Epithelial cell of prostate (primary cell): ENCODE measurements around the gene KDM8.

Experiments
- DNase-seq: peaks from one replicate; pipeline ENCODE4 v3.0.0-alpha.2; 2011; ENCODE audit warnings: low read depth, low spot score
- H3K27ac ChIP-seq: fragments of 450-650 bp; 2 replicates; pipeline ENCODE4 v1.5.1; 2017; ENCODE audit warnings: mild to moderate bottlenecking

KDM8 gene

DNA sequence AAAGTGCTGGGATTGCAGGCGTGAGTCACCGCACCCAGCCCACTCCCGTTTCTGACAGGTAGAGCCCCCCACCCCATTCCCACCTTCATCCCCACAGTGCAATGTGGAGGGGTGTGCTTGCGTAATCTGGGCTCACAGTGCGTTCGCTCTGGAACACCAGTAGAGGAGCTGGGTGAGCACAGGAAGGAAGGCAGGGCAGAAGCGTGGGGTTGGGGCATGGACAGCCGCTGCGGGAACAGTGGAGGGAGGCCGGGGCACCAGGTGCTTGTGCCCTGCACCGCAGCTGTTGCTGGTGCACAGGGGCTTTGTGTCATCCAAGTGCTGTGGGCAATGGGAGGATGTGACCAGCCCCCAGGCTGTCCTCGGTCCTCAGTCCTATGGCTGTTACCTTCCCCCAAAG is 24.7 kb downstream of the KDM8 start:
- H3K27ac ChIP-seq, result no peak overlapping the region

GRCh38 chr16:27228621-27229501 is 25.5 kb downstream of the KDM8 start:
- DNase-seq, result no peak
- H3K27ac ChIP-seq, result no peak overlapping the region

More for the DNA sequence above, 24.7 kb downstream of the KDM8 start:
- DNase-seq, result no peak

- no peak for DNase-seq
- no peak overlapping the region for H3K27ac ChIP-seq
Observed at GRCh38 chr16:27229891-27230470, 26.7 kb downstream of the KDM8 start.

DNA sequence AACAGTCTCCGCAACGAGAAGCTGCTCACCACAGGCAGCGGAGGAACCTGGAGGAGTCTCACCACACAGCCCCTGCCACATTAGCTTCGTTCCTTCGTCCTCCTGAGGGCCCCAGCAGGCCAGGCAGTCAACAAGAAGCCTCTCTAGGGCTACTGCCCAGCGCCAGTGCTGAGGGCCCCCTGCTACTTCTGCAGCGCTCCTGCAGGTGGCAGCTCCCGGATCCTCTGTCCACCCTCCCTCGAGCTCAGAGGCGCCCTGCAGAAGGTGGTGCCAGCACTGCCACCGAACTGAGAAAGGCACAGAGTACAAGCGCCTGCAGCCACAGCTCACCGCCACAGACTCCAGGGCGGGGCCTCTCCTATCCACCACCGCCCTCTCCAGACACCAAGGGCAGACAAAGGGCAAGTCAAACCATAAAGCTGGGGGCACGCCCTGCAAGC is 27.3 kb downstream of the KDM8 start:
- DNase-seq, result no peak
- H3K27ac ChIP-seq, result no peak overlapping the region

- no peak for DNase-seq
- no peak overlapping the region for H3K27ac ChIP-seq
Observed at GRCh38 chr16:27231692-27232060, 28.4 kb downstream of the KDM8 start.

GRCh38 chr16:27232061-27232900 is 29.0 kb downstream of the KDM8 start:
- DNase-seq, result no peak
- no peak overlapping the region for H3K27ac ChIP-seq

DNA sequence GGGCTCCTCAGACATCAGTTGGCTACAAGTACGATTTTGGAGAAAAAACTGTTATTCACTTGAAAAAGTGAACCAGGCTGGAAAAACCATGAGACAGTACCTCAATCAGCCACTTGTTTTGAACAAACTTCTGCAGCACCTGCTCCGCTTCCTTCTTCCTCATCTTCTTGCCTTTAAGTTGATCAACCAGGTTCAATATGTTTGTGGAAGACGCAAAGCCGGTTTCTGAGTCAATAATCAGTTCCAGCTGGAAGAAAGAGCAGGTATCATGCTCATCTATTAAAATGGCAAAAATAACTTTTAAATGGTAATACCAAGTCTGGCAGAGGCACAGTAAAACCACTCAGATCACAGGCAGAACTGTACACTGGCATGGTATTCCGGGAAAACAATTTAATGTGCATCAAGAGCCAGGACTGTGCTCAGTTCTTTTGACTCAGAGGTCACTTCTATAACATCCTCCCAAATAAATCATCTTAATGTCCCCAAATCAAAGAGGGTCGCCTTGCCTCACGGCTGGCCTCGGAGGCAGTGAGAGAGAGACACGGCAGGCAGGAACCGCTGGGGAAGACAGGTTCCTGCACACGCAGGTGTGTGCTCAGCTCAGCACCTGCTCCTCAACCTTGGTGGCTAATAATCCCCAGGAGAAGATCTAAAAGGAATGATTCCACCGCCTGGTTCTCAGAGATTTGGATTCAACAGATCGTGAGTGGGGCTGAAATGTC is 29.7 kb downstream of the KDM8 start:
- H3K27ac ChIP-seq, result no peak overlapping the region
- no peak for DNase-seq

DNA sequence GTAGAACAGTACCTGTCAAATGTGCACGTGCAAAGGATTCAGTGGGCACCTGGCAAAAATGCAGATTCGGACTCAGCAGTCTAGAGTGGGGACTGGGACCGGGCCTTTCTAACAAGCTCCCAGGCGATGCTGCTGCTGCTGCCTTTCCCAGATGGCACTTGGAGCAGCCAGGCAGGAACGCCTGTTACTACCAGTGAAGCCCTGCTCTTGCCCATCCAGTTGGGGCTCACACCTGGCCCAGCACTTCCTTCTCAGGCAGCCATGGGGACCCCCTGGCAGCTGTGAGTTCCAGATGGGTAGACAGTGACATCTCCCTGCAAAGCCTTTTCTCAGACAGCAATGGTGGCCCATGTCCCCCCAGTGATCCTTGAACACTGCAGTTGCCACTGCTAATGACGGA is 30.4 kb downstream of the KDM8 start:
- no peak overlapping the region for H3K27ac ChIP-seq
- no peak for DNase-seq

- no peak for DNase-seq
- no peak overlapping the region for H3K27ac ChIP-seq
Observed at GRCh38 chr16:27234171-27234570, 30.8 kb downstream of the KDM8 start.

DNA sequence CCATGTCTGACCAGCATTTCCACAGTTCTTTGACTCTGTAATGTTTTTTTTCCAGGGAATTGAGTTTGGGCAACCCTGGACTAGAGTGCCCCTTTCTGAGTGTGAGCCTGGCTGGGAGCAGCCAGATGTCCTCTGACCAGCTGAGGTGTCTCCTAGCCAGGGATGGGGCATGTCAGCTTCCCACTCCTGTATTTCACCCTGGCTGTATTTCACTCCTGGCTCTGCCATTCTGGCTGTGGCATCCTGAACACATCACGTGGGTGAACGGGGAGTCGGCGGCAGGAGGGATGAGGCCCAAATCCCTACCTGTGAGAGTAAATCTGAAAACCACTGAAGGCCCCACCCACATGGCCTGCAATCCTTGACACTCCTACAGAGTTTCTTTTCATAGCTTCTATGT is 31.3 kb downstream of the KDM8 start:
- DNase-seq, result no peak
- peak overlapping the region; percentile 32 for H3K27ac ChIP-seq

DNA sequence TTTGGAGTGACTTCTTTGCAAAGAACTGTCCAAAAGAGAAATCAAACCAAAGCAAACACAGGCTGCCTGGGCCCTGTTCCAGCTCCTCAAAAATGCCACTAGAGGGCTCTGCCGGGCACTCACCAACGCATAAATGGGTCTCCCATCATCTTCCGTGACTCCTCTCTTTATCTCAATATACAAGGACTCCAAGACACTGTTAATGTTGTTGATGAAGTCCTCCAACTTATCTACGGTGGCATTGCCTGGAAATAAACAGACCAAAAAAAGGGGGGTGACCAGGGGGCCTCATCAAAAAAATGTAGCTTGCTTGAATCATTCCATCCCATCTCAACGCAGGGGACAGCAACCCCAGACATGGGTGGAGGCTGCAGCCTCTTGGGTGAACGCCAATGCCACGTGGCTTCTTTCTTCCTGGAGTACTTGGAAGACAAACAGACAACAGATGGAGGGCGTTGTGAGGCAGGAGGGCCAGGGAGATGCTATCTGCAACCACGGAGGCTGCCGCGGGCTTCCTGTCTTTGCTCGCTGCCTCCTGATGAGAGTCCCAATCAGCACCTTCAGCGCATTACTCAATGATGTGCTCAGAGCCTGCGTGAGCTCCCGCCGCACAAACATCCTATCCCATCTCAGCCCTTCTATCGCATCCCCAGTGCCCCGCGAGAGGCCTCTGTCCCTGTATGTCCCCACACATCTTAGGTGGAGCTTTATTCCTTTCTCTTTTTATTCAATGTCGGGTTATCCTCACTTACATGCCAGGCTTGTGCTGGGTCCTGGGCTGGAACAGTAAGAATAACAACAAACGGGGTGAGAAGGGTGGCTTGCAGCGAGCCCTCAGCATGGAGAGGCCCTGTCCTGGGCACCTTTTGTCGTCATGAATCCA is 32.0 kb downstream of the KDM8 start:
- peak; percentile 14 for DNase-seq
- peak overlapping the region; percentile 32 for H3K27ac ChIP-seq

GRCh38 chr16:27235938-27236245 is 32.6 kb downstream of the KDM8 start:
- no peak overlapping the region for H3K27ac ChIP-seq
- DNase-seq, result no peak

- no peak overlapping the region for H3K27ac ChIP-seq
- DNase-seq, result no peak
Observed at GRCh38 chr16:27236635-27237218, 33.4 kb downstream of the KDM8 start.

DNA sequence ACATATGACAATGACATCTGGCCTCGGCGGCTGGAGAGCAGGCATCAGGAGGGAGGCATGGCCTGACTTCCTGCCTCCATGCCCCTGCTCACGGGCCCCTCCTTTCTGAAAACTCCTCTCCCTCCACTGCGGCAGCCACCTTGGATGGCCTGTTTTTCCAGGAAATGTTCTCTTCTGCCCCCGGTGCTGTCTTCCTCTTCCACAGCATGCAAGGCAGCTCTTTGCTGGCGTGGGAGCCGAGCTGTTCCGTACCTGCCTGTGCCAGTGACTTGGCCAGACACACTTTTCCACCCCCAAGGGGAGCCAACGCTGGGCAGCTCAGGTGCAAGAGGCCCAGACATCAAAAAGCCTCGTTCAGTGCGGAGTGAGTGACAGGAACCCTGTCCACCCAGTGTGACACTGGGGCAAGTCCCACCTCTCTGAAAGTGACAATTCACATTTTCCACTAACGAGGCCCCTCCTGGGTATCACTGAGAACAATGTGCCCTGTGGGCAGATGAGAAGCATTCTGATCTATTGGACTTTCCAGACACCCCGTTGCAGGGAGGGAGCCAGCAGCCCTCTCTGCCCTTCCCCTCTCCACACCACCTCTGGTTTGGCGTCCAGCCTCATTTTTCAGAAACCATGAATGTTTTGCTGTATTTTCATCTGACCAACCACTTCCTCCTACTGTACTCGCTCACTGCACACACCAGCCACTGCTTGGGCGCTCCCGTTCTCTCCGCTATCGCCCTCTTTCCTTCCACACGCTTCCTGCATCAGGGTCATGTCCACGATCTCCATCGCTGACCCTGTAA is 34.1 kb downstream of the KDM8 start:
- no peak overlapping the region for H3K27ac ChIP-seq

DNA sequence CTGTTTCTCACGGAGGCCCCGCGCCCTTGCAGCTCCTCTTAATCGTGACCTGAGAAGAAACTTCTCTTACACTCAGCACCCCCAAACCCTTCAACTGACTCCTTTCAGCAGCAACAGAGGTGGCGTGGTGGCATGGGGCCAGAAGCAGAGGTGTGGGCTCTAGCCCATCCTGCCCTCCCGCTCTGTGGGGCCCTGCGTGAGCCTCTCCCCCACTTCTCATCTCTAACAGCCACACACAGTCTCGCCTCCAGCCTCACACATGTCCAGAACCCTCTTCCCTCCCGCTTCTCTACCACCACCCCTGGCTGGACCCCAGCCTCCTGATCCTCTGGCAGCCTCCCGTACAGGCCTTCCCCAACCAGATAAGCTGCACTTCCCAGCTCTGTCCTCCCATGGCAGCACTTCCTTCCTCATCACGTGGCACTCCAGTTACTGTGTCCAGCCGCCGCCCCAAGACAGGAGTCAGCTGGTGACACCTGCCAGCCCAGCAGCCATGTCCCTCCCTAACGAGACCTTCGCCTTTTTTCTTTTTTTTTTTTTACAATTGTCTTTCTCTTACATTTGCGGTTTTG is 34.8 kb downstream of the KDM8 start:
- H3K27ac ChIP-seq, result no peak overlapping the region
- DNase-seq, result no peak

More for the DNA sequence above, 34.1 kb downstream of the KDM8 start:
- DNase-seq, result no peak

DNA sequence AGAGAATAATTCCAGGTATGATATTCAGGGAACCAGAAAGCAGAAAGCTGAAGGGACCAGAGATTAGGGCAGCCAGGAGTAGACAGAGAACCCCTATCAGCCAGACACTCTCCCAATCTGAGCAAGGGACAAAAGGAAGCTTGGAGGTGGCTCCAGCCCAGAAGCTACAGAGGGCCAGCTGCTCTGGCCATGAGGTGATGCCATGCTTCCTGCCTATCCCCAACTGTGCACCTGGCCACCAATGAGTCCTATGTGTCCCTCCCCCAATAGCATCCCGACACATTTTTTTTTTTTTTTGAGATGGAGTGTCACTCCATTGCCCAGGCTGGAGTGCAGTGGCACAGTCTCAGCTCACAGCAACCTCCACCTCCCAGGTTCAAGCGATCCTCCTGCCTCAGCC is 35.3 kb downstream of the KDM8 start:
- H3K27ac ChIP-seq, result no peak overlapping the region
- no peak for DNase-seq

- H3K27ac ChIP-seq, result no peak overlapping the region
- no peak for DNase-seq
Observed at GRCh38 chr16:27239026-27239425, 35.7 kb downstream of the KDM8 start.
